Measurements from ENCODE around the gene ANKRD42.
"Not testable (repeated sequence)": the region's sequence is repeated elsewhere in the genome, so short reads cannot be mapped to it uniquely, and the experiment has no call there.

Gene ANKRD42

GRCh38 chr11:83271734-83272133, 78.2 kb downstream of the ANKRD42 start:
- CTCF ChIA-PET; H3K27ac ChIP-seq (ENCODE audit: extremely low read depth, low read depth, low read length); POLR2A ChIA-PET; H3K4me3 ChIP-seq (ENCODE audit: low read depth, low read length); H3K9me3 ChIP-seq (ENCODE audit: control insufficient read depth, insufficient read depth, low read depth, low read length); H3K4me1 ChIP-seq (ENCODE audit: control insufficient read depth, insufficient read depth, low read length): not testable (repeated sequence)
- TF ChIP-seq ZNF146 (tag by site-specific recombination; IDR thresholded peaks at IDR 0.05), result peak; percentile 86
- peaks cover 5 to 41% of the 10 kb centered on the region in 2 experiments for H3K36me3 ChIP-seq (ENCODE audit: control insufficient read depth in 2 of 2, insufficient read depth in 1 of 2, low read length in 2 of 2)

- Histone ChIP-seq H3K9me3 (ENCODE audit: control insufficient read depth, insufficient read depth, low read depth, low read length) (no peaks in the 10 kb centered on the region), H3K36me3 (ENCODE audit: control insufficient read depth in 2 of 2, insufficient read depth in 1 of 2, low read length in 2 of 2) (peaks cover 8 to 49% of the 10 kb centered on the region in 2 experiments), H3K27ac (ENCODE audit: extremely low read depth, low read depth, low read length) (no peak overlapping the region), H3K4me1 (ENCODE audit: control insufficient read depth, insufficient read depth, low read length) (no peaks in the 10 kb centered on the region), H3K4me3 (ENCODE audit: low read depth, low read length) (no peak overlapping the region)
- ChIA-PET CTCF (interaction anchor here (0.8 to 0.9 kb wide), 2 partner anchors 12 to 23 kb away, joined by 3 to 4 read pairs; no protein-coding TSS in a partner anchor), POLR2A (no interaction called here)
- no peak for TF ChIP-seq IKZF3 (tag by site-specific recombination; IDR thresholded peaks at IDR 0.05)
- TF ChIP-seq ZNF174 (tag by site-specific recombination; IDR thresholded peaks at IDR 0.05), result no peak
- no peak for TF ChIP-seq GLIS1 (tag by site-specific recombination; IDR thresholded peaks at IDR 0.05)
- TF ChIP-seq ZNF280C (tag by site-specific recombination; IDR thresholded peaks at IDR 0.05), result no peak
- TF ChIP-seq ZNF449 (tag by site-specific recombination; IDR thresholded peaks at IDR 0.05), result no peak
- no peak for TF ChIP-seq ZNF473 (tag by site-specific recombination; IDR thresholded peaks at IDR 0.05)
- no peak for TF ChIP-seq ZFP41 (tag by site-specific recombination; IDR thresholded peaks at IDR 0.05; ENCODE audit: borderline replicate concordance)
- TF ChIP-seq MZF1 (tag by site-specific recombination; IDR thresholded peaks at IDR 0.05; ENCODE audit: borderline replicate concordance), result no peak
- TF ChIP-seq ZNF629 (tag by site-specific recombination; IDR thresholded peaks at IDR 0.05), result no peak
- TF ChIP-seq PATZ1 (tag by site-specific recombination; IDR thresholded peaks at IDR 0.05), result no peak
- TF ChIP-seq OVOL3 (tag by site-specific recombination; IDR thresholded peaks at IDR 0.05), result no peak
- no peak for TF ChIP-seq ZNF701 (tag by site-specific recombination; IDR thresholded peaks at IDR 0.05)
- TF ChIP-seq ZNF19 (tag by site-specific recombination; IDR thresholded peaks at IDR 0.05; ENCODE audit: low read depth), result no peak
- TF ChIP-seq SP3 (tag by site-specific recombination; IDR thresholded peaks at IDR 0.05), result no peak
- TF ChIP-seq ZNF24 (tag by site-specific recombination; IDR thresholded peaks at IDR 0.05), result no peak
- TF ChIP-seq ZNF513 (tag by site-specific recombination; IDR thresholded peaks at IDR 0.05), result no peak
- TF ChIP-seq PRDM4 (tag by site-specific recombination; IDR thresholded peaks at IDR 0.05), result no peak
- TF ChIP-seq ZNF266 (tag by site-specific recombination; IDR thresholded peaks at IDR 0.05; ENCODE audit: low read depth), result no peak
- TF ChIP-seq GLI2 (tag by site-specific recombination; IDR thresholded peaks at IDR 0.05; ENCODE audit: borderline replicate concordance, low read depth), result no peak
- TF ChIP-seq ZNF610 (tag by site-specific recombination; IDR thresholded peaks at IDR 0.05; ENCODE audit: borderline replicate concordance), result no peak
Observed at GRCh38 chr11:83272627-83273026, 79.1 kb downstream of the ANKRD42 start.
